Measurements from ENCODE around the gene AANAT. TPM values are rescaled to one million over a fixed set of nuclear protein-coding genes. Genes with fewer than 3 reads are reported as not detected.

AANAT gene
- total and polyA plus RNA-seq, 4 donors: not detected

- no peak overlapping the region for H3K27ac ChIP-seq (ENCODE audit: low read depth in 1 of 2, low read length in 2 of 2)
- DNase-seq (ENCODE audit: low spot score): no peak
Measured at GRCh38 chr17:76467809-76468633, 618 bp downstream of the AANAT start.

DNA sequence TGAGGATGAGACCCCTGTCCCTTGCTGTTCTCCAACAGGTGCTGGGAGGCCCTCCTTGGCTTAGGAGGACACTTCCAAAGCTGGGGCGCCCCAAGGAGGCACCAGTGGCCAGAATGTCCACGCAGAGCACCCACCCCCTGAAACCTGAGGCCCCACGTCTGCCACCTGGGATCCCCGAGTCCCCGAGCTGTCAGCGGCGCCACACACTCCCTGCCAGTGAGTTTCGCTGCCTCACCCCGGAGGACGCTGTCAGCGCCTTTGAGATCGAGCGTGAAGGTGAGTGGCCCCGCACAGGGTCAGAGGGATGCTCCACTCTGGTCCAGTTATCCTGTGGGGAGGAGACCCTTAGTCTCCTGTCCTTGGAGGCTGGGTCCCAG, 1.2 kb downstream of the AANAT start:
- DNase-seq (ENCODE audit: low spot score): no peak
- no peaks in the 10 kb centered on the region for H3K9me3 ChIP-seq (ENCODE audit: control insufficient read depth in 4 of 4, low read length in 3 of 4)
- no peak overlapping the region for H3K27ac ChIP-seq (ENCODE audit: low read depth in 1 of 2, low read length in 2 of 2)
- H3K9ac ChIP-seq (ENCODE audit: low read depth in 1 of 2, low read length in 2 of 2): no peak overlapping the region
- peaks cover 0 to 4% (median 0%) of the 10 kb centered on the region in 4 donors for H3K4me1 ChIP-seq (ENCODE audit: control insufficient read depth in 4 of 4, insufficient read depth in 4 of 4, low read length in 3 of 4)
- no peak overlapping the region for H3K4me3 ChIP-seq (ENCODE audit: low read depth in 1 of 3, low read length in 3 of 3)
- 95% methylated on average over 14 of the region's 14 CpGs for WGBS
- no peaks in the 10 kb centered on the region for H3K27me3 ChIP-seq (ENCODE audit: control insufficient read depth in 4 of 4, insufficient read depth in 4 of 4, low read length in 3 of 4)
- H3K36me3 ChIP-seq (ENCODE audit: control insufficient read depth in 4 of 4, insufficient read depth in 3 of 4, low read depth in 1 of 4, low read length in 3 of 4): peaks cover 0 to 19% (median 6%) of the 10 kb centered on the region in 4 donors
- TF ChIP-seq HNF4A (conservative IDR thresholded peaks at IDR 0.05) (no peak), YY1 (IDR thresholded peaks at IDR 0.05) (no peak), RXRA (IDR thresholded peaks at IDR 0.05) (no peak), ZBTB33 (IDR thresholded peaks at IDR 0.05) (no peak), SP1 (IDR thresholded peaks at IDR 0.05) (no peak), FOXA1 (IDR thresholded peaks at IDR 0.05) (no peak), EGR1 (IDR thresholded peaks at IDR 0.05; ENCODE audit: low read depth in 2 of 2) (no peak), GABPA (IDR thresholded peaks at IDR 0.05 in 1 of 2, conservative IDR thresholded peaks at IDR 0.05 in 1 of 2) (no peak), JUND (IDR thresholded peaks at IDR 0.05) (no peak), MAX (IDR thresholded peaks at IDR 0.05) (no peak)
- TF ChIP-seq, protein P1, sequence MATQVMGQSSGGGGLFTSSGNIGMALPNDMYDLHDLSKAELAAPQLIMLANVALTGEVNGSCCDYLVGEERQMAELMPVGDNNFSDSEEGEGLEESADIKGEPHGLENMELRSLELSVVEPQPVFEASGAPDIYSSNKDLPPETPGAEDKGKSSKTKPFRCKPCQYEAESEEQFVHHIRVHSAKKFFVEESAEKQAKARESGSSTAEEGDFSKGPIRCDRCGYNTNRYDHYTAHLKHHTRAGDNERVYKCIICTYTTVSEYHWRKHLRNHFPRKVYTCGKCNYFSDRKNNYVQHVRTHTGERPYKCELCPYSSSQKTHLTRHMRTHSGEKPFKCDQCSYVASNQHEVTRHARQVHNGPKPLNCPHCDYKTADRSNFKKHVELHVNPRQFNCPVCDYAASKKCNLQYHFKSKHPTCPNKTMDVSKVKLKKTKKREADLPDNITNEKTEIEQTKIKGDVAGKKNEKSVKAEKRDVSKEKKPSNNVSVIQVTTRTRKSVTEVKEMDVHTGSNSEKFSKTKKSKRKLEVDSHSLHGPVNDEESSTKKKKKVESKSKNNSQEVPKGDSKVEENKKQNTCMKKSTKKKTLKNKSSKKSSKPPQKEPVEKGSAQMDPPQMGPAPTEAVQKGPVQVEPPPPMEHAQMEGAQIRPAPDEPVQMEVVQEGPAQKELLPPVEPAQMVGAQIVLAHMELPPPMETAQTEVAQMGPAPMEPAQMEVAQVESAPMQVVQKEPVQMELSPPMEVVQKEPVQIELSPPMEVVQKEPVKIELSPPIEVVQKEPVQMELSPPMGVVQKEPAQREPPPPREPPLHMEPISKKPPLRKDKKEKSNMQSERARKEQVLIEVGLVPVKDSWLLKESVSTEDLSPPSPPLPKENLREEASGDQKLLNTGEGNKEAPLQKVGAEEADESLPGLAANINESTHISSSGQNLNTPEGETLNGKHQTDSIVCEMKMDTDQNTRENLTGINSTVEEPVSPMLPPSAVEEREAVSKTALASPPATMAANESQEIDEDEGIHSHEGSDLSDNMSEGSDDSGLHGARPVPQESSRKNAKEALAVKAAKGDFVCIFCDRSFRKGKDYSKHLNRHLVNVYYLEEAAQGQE (IDR thresholded peaks at IDR 0.05): no peak

More at GRCh38 chr17:76467809-76468633, 618 bp downstream of the AANAT start:
- no peak overlapping the region for H3K9ac ChIP-seq (ENCODE audit: low read depth in 1 of 2, low read length in 2 of 2)
- H3K4me1 ChIP-seq (ENCODE audit: control insufficient read depth in 4 of 4, insufficient read depth in 4 of 4, low read length in 3 of 4): peaks cover 0 to 4% (median 0%) of the 10 kb centered on the region in 4 donors
- H3K27me3 ChIP-seq (ENCODE audit: control insufficient read depth in 4 of 4, insufficient read depth in 4 of 4, low read length in 3 of 4): no peaks in the 10 kb centered on the region
- H3K36me3 ChIP-seq (ENCODE audit: control insufficient read depth in 4 of 4, insufficient read depth in 3 of 4, low read depth in 1 of 4, low read length in 3 of 4): peaks cover 0 to 18% (median 5%) of the 10 kb centered on the region in 4 donors
- no peak overlapping the region for H3K4me3 ChIP-seq (ENCODE audit: low read depth in 1 of 3, low read length in 3 of 3)
- no peaks in the 10 kb centered on the region for H3K9me3 ChIP-seq (ENCODE audit: control insufficient read depth in 4 of 4, low read length in 3 of 4)
- TF ChIP-seq, protein P1 (IDR thresholded peaks at IDR 0.05): no peak
- no peak for TF ChIP-seq EGR1 (IDR thresholded peaks at IDR 0.05; ENCODE audit: low read depth in 2 of 2)
- no peak for TF ChIP-seq TAF1 (conservative IDR thresholded peaks at IDR 0.05)
- TF ChIP-seq HNF4G (IDR thresholded peaks at IDR 0.05): no peak
- TF ChIP-seq FOXA2 (IDR thresholded peaks at IDR 0.05): no peak
- no peak for TF ChIP-seq RXRA (IDR thresholded peaks at IDR 0.05)
- no peak for TF ChIP-seq RAD21 (IDR thresholded peaks at IDR 0.05)
- TF ChIP-seq JUND (IDR thresholded peaks at IDR 0.05): no peak
- no peak for TF ChIP-seq SP1 (IDR thresholded peaks at IDR 0.05)
- TF ChIP-seq GABPA (IDR thresholded peaks at IDR 0.05 in 1 of 2, conservative IDR thresholded peaks at IDR 0.05 in 1 of 2): no peak
- TF ChIP-seq FOXA1 (IDR thresholded peaks at IDR 0.05): no peak
- TF ChIP-seq NR2F2 (IDR thresholded peaks at IDR 0.05): no peak
- no peak for TF ChIP-seq ZBTB33 (IDR thresholded peaks at IDR 0.05)
- TF ChIP-seq HNF4A (conservative IDR thresholded peaks at IDR 0.05): no peak
- 75% methylated on average over 8 of the region's 8 CpGs for WGBS

All from liver (tissue), 9 donors.